Naive thymus-derived CD4-positive, alpha-beta T cell (primary cell): ENCODE measurements around the gene SLC22A13. TPM values are rescaled to one million over a fixed set of nuclear protein-coding genes. Genes with fewer than 3 reads are reported as not detected.

Source experiments
- ATAC-seq: fragments of 150-1000 bp; cut with Tn5 transposase; 2 replicates; pipeline ENCODE4 v1.10.0; 2021; ENCODE audit warnings: mild to moderate bottlenecking, moderate library complexity
- CTCF ChIA-PET: fragments of 350-600 bp; sonication (Branson Sonifier 250); formaldehyde crosslinking; loops from one replicate; lab custom pipeline; 2021; ENCODE audit warnings: antibody characterized with exemption; lab: Charles Lee
- POLR2A ChIA-PET: fragments of 350-600 bp; sonication (Branson Sonifier 250); formaldehyde crosslinking; loops from one replicate; lab custom pipeline; 2021; ENCODE audit warnings: antibody characterized with exemption, inconsistent platforms; lab: Charles Lee
- DNase-seq, 9 donors: peaks; one replicate each; pipeline versions ENCODE4 v3.0.0 to v3.0.0-alpha.2; 2020 to 2022; ENCODE audit warnings: mixed read lengths in 1 of 9
- H3K27ac ChIP-seq: one replicate; pipeline ENCODE4 v1.7.0; 2013; ENCODE audit warnings: mild to moderate bottlenecking, low read depth, low read length, moderate library complexity
- H3K27me3 ChIP-seq, 2 donors: one replicate each; pipeline ENCODE4 v1.7.0; 2013; ENCODE audit warnings: low read length in 2 of 2, mild to moderate bottlenecking in 2 of 2, moderate library complexity in 2 of 2; ENCODE audit not compliant: control insufficient read depth in 2 of 2, insufficient read depth in 2 of 2
- H3K36me3 ChIP-seq, 3 experiments: 1 replicate in 2 of 3; 2 replicates in 1 of 3; pipeline ENCODE4 v1.7.0; 2013; ENCODE audit warnings: low read length in 3 of 3, mild to moderate bottlenecking in 3 of 3, moderate library complexity in 1 of 3; ENCODE audit not compliant: insufficient read depth in 3 of 3, control insufficient read depth in 2 of 3
- H3K4me1 ChIP-seq, 2 donors: one replicate each; pipeline ENCODE4 v1.7.0; 2013; ENCODE audit warnings: low read length in 2 of 2, mild to moderate bottlenecking in 2 of 2, moderate library complexity in 1 of 2; ENCODE audit not compliant: control insufficient read depth in 2 of 2, insufficient read depth in 2 of 2
- H3K4me3 ChIP-seq: 2 replicates; pipeline ENCODE4 v1.7.0; 2013; ENCODE audit warnings: mild to moderate bottlenecking, low read length
- H3K9me3 ChIP-seq, 3 experiments: 1 replicate in 2 of 3; 2 replicates in 1 of 3; pipeline ENCODE4 v1.7.0; 2013; ENCODE audit warnings: low read length in 3 of 3; ENCODE audit not compliant: control insufficient read depth in 2 of 3
- H3K27ac Mint-ChIP-seq, 9 donors: one replicate each; pipeline ENCODE4 v1.8.0; 2020 to 2022; ENCODE audit warnings: mixed read lengths in 9 of 9, mild to moderate bottlenecking in 8 of 9, moderate library complexity in 5 of 9, inconsistent platforms in 2 of 9
- H3K27me3 Mint-ChIP-seq, 5 donors: one replicate each; pipeline ENCODE4 v1.8.0; 2021 to 2022; ENCODE audit warnings: mixed read lengths in 5 of 5, mild to moderate bottlenecking in 1 of 5
- H3K36me3 Mint-ChIP-seq, 5 donors: one replicate each; pipeline ENCODE4 v1.8.0; 2020 to 2022; ENCODE audit warnings: mixed read lengths in 5 of 5, mild to moderate bottlenecking in 3 of 5, inconsistent platforms in 1 of 5
- H3K4me1 Mint-ChIP-seq, 7 donors: one replicate each; pipeline ENCODE4 v1.8.0; 2020 to 2022; ENCODE audit warnings: mixed read lengths in 7 of 7, mild to moderate bottlenecking in 3 of 7, inconsistent platforms in 1 of 7
- H3K4me3 Mint-ChIP-seq, 10 donors: one replicate each; pipeline ENCODE4 v1.8.0; 2020 to 2022; ENCODE audit warnings: mild to moderate bottlenecking in 10 of 10, mixed read lengths in 10 of 10, moderate library complexity in 6 of 10, inconsistent platforms in 2 of 10
- H3K9me3 Mint-ChIP-seq, 11 donors: one replicate each; pipeline ENCODE4 v1.8.0; 2020 to 2022; ENCODE audit warnings: mixed read lengths in 11 of 11, mild to moderate bottlenecking in 4 of 11, inconsistent platforms in 1 of 11, moderate library complexity in 1 of 11
- intact Hi-C, 2 donors: fragments of 100-400 bp; cut with micrococcal nuclease; formaldehyde crosslinking; loops; one replicate each; pipeline ENCODE4 v1.15.1; 2023
- polyA plus RNA-seq, 2 donors: library from polyadenylated mRNA; unstranded; fragments of 300-500 nt; fragmentation: Illumina TruSeq; gene quantifications; one replicate each; pipeline ENCODE4 v1.2.3, GENCODE V29; 2021
- total RNA-seq, 6 experiments: library from RNA in 5 of 6; stranded (reverse) in 5 of 6; gene quantifications; 1 replicate in 5 of 6; 2 replicates in 1 of 6; pipeline ENCODE4 v1.2.3 and lab custom pipeline; 2021 to 2026

SLC22A13 gene
- total and polyA plus RNA-seq, 7 experiments from 2014 or later, result 0.53 to 1.9 (median 0.62) TPM; not detected in 2

DNA sequence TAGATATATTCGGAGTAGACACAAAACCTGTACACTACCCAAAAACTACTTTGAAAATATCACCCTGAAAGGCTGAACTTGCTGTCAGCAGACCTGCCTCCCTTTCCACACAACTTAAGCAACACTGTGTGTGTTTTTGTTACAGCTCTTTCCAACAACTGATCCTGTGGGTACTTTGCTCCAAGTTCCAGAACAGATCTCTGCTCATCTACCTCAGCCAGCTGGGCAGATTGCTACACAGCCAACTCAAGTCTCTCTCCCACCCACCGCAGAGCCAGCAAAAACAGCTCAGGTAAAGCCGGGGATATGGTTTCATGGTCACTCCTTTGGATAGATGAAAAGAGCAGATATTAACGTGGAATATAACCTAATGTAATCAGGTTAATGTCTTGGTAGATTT, 19.7 kb upstream of the SLC22A13 start:
- CTCF ChIA-PET, result no interaction called here
- no peak for DNase-seq
- no peaks in the 10 kb centered on the region for H3K9me3 ChIP-seq
- Mint-ChIP-seq H3K4me1 (peaks cover 0 to 6% (median 0%) of the 10 kb centered on the region in 7 donors), H3K27me3 (no peaks in the 10 kb centered on the region), H3K4me3 (no peak overlapping the region), H3K36me3 (peaks cover 9 to 60% (median 21%) of the 10 kb centered on the region in 5 donors), H3K27ac (peak overlapping the region in 1 of 9 donors; percentile 7), H3K9me3 (no peaks in the 10 kb centered on the region)
- no peaks in the 10 kb centered on the region for H3K4me1 ChIP-seq
- no peak for ATAC-seq
- H3K36me3 ChIP-seq, result peaks cover 4 to 27% (median 18%) of the 10 kb centered on the region in 3 experiments
- POLR2A ChIA-PET, result no interaction called here
- intact Hi-C loops, result loop anchor here in 1 of 2 donors (5.0 kb wide), 1 partner anchor 109 kb away; the partner anchor contains the start of genes ACAA1 and MYD88
- H3K27me3 ChIP-seq, result no peaks in the 10 kb centered on the region
- H3K4me3 ChIP-seq, result no peak overlapping the region
- no peak overlapping the region for H3K27ac ChIP-seq

DNA sequence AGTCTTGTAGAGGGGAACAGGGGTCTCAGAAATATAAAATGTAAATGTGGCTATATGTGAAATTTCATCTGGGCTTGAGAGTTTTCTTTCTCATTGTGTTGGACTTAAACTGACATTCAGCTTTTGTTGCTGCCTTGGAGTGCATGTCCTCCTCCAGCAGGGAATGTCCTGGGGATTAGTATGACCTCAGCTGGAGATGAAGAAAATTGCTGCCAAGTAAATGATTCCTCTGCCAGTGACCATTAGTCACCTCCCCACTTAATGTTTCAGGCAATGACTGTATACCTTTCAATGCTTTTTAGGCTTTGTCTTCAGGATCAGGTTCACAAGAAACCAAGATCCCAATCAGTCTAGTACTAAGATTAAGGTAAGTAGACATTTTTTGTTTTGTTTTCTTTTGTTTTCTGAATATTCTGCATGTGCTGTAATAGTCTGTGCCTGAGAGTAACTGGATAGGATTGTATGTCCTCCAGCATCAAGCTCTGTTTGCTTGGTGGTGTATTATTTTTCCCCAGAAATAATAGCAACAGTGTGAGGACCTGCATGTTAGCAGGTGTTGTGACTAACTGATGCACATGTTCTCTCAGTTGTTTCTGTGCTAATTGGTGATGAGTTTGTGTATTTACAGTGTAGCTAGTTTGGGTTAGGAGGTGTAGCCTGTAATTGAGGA, 18.1 kb upstream of the SLC22A13 start:
- H3K4me1 ChIP-seq, result no peaks in the 10 kb centered on the region
- H3K27me3 ChIP-seq, result no peaks in the 10 kb centered on the region
- H3K27me3 Mint-ChIP-seq, result no peaks in the 10 kb centered on the region
- no peak overlapping the region for H3K27ac ChIP-seq
- CTCF ChIA-PET, result interaction anchor here (0.7 kb wide), 1 partner anchor 143 kb away, joined by 3 read pairs; no protein-coding TSS in a partner anchor
- DNase-seq (no peak), ATAC-seq (no peak)
- no peak overlapping the region for H3K4me3 ChIP-seq
- POLR2A ChIA-PET, result no interaction called here
- H3K4me3 Mint-ChIP-seq, result no peak overlapping the region
- H3K36me3 Mint-ChIP-seq, result peaks cover 9 to 70% (median 29%) of the 10 kb centered on the region in 5 donors
- H3K27ac Mint-ChIP-seq, result peak overlapping the region in 2 of 9 donors; percentile 55 to 91
- H3K36me3 ChIP-seq, result peaks cover 8 to 43% (median 18%) of the 10 kb centered on the region in 3 experiments
- H3K9me3 Mint-ChIP-seq, result no peaks in the 10 kb centered on the region
- intact Hi-C loops, result loop anchor here in 1 of 2 donors (5.0 kb wide), 1 partner anchor 110 kb away; the partner anchor contains the start of genes ACAA1 and MYD88
- H3K9me3 ChIP-seq, result no peaks in the 10 kb centered on the region
- H3K4me1 Mint-ChIP-seq, result peaks cover 0 to 6% (median 0%) of the 10 kb centered on the region in 7 donors

- ChIA-PET CTCF (no interaction called here), POLR2A (no interaction called here)
- no peak for DNase-seq
- Histone ChIP-seq H3K9me3 (no peaks in the 10 kb centered on the region), H3K36me3 (peaks cover 8 to 62% (median 18%) of the 10 kb centered on the region in 3 experiments), H3K4me3 (no peak overlapping the region), H3K27ac (no peak overlapping the region), H3K4me1 (no peaks in the 10 kb centered on the region), H3K27me3 (no peaks in the 10 kb centered on the region)
- Mint-ChIP-seq H3K27ac (peak overlapping the region in 1 of 9 donors; percentile 32), H3K4me3 (no peak overlapping the region), H3K4me1 (peaks cover 0 to 9% (median 2%) of the 10 kb centered on the region in 7 donors), H3K9me3 (peaks cover 0 to 1% (median 0%) of the 10 kb centered on the region in 11 donors), H3K36me3 (peaks cover 9 to 74% (median 27%) of the 10 kb centered on the region in 5 donors), H3K27me3 (no peaks in the 10 kb centered on the region)
- intact Hi-C loops, result loop anchor here in 1 of 2 donors (10.0 kb wide), 1 partner anchor 235 kb away; no protein-coding TSS in a partner anchor
- ATAC-seq, result no peak
These were observed 15.4 kb upstream of the SLC22A13 start for GRCh38 chr3:38250198-38250597.

DNA sequence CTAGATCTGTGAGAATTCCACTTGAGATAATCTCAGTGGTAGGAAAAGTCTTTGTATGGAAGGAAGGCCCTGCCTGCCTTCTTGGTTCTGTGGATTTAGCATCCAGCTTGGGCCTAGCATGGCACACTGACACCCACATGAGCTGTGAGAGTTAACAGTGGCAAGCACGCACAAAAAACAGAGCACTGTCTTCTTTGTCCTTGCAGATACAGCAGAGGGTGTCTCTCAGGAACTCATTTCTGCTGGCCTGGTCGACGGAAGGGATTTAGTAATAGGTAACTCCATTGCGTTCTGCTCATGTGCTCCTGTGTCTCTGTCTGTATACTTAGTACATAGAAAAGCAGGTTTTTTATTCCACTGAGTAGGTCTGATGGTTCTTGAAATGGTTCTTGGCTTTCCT, 14.4 kb upstream of the SLC22A13 start:
- Histone ChIP-seq H3K4me3 (no peak overlapping the region), H3K4me1 (no peaks in the 10 kb centered on the region), H3K27ac (no peak overlapping the region), H3K36me3 (peaks cover 8 to 56% (median 18%) of the 10 kb centered on the region in 3 experiments), H3K9me3 (no peaks in the 10 kb centered on the region), H3K27me3 (no peaks in the 10 kb centered on the region)
- ATAC-seq (no peak), DNase-seq (no peak)
- ChIA-PET POLR2A (interaction anchor here (0.6 to 1.0 kb wide), 2 partner anchors 10 to 92 kb away, joined by 3 to 4 read pairs; no protein-coding TSS in a partner anchor), CTCF (interaction anchor here (0.7 kb wide), 1 partner anchor 247 kb away, joined by 3 read pairs; no protein-coding TSS in a partner anchor)
- no peak overlapping the region for H3K4me3 Mint-ChIP-seq
- no peaks in the 10 kb centered on the region for H3K27me3 Mint-ChIP-seq
- peaks cover 0 to 1% (median 0%) of the 10 kb centered on the region in 11 donors for H3K9me3 Mint-ChIP-seq
- intact Hi-C loops, result loop anchor here in 1 of 2 donors (10.0 kb wide), 1 partner anchor 234 kb away; no protein-coding TSS in a partner anchor
- H3K4me1 Mint-ChIP-seq, result peaks cover 0 to 9% (median 2%) of the 10 kb centered on the region in 7 donors
- peaks cover 9 to 70% (median 27%) of the 10 kb centered on the region in 5 donors for H3K36me3 Mint-ChIP-seq
- no peak overlapping the region for H3K27ac Mint-ChIP-seq

DNA sequence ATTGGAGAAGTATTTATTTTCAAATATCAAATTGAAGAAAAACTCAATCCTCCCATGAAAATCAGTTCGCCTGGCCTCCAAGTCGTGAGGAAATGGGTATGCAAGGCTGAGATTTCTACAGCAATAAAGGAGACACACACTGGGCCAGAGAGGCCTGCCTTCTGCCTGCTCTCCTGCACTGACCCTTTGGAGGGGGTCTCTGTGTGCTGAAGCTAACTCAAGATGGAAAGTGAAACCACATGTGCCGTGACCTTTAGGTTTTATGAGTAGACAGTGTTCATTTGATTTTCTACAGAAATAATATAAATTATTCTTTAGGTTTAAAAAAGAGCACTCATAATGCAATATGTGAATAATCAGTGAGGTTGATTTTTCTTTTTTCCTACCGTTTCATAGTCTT, 11.9 kb upstream of the SLC22A13 start:
- Mint-ChIP-seq H3K27ac (no peak overlapping the region), H3K4me3 (no peak overlapping the region), H3K27me3 (no peaks in the 10 kb centered on the region), H3K9me3 (peaks cover 0 to 1% (median 0%) of the 10 kb centered on the region in 11 donors), H3K4me1 (peaks cover 0 to 14% (median 0%) of the 10 kb centered on the region in 7 donors), H3K36me3 (peaks cover 5 to 62% (median 19%) of the 10 kb centered on the region in 5 donors)
- ChIA-PET CTCF (interaction anchor here (0.6 kb wide), 1 partner anchor 50 kb away, joined by 3 read pairs; no protein-coding TSS in a partner anchor), POLR2A (no interaction called here)
- Histone ChIP-seq H3K9me3 (no peaks in the 10 kb centered on the region), H3K27ac (no peak overlapping the region), H3K27me3 (no peaks in the 10 kb centered on the region), H3K4me3 (no peak overlapping the region), H3K36me3 (peaks cover 8 to 51% (median 13%) of the 10 kb centered on the region in 3 experiments), H3K4me1 (no peaks in the 10 kb centered on the region)
- ATAC-seq, result no peak
- intact Hi-C loops, result loop anchor here in 1 of 2 donors (10.0 kb wide), 1 partner anchor 231 kb away; no protein-coding TSS in a partner anchor
- DNase-seq, result no peak

- Mint-ChIP-seq H3K4me1 (peaks cover 0 to 19% (median 0%) of the 10 kb centered on the region in 7 donors), H3K36me3 (peaks cover under 1 to 52% (median 12%) of the 10 kb centered on the region in 5 donors), H3K4me3 (no peak overlapping the region), H3K27ac (peak overlapping the region in 1 of 9 donors; percentile 42), H3K9me3 (peaks cover 0 to 1% (median 0%) of the 10 kb centered on the region in 11 donors), H3K27me3 (no peaks in the 10 kb centered on the region)
- Histone ChIP-seq H3K4me3 (no peak overlapping the region), H3K27me3 (no peaks in the 10 kb centered on the region), H3K9me3 (no peaks in the 10 kb centered on the region), H3K27ac (no peak overlapping the region), H3K4me1 (no peaks in the 10 kb centered on the region), H3K36me3 (peaks cover 5 to 44% (median 9%) of the 10 kb centered on the region in 3 experiments)
- CTCF ChIA-PET, result no interaction called here
- POLR2A ChIA-PET, result no interaction called here
- ATAC-seq, result no peak
- no peak for DNase-seq
- intact Hi-C loops, result loop anchor here in 1 of 2 donors (10.0 kb wide), 1 partner anchor 230 kb away; no protein-coding TSS in a partner anchor
These were observed 10.7 kb upstream of the SLC22A13 start for GRCh38 chr3:38254872-38255271.
